CD14-positive monocyte (primary cell): ENCODE measurements around the gene IFNG-AS1. TPM values are rescaled to one million over a fixed set of nuclear protein-coding genes. Genes with fewer than 3 reads are reported as not detected.

Experiments
- DNase-seq, 3 donors: peaks; one replicate each; pipeline ENCODE4 v3.0.0-alpha.2; 2011 to 2022
- H2AFZ ChIP-seq: 2 replicates; pipeline ENCODE4 v1.6.0; 2012; ENCODE audit warnings: mild to moderate bottlenecking, low read depth, low read length, inconsistent platforms; ENCODE audit not compliant: insufficient read depth, poor library complexity, severe bottlenecking
- H3K27ac ChIP-seq, 2 donors: 1 replicate in 1 of 2; 2 replicates in 1 of 2; pipeline ENCODE4 v1.5.1; 2012 to 2013; ENCODE audit warnings: low read length in 2 of 2, control low read depth in 1 of 2, inconsistent platforms in 1 of 2, low read depth in 1 of 2, mild to moderate bottlenecking in 1 of 2
- H3K27me3 ChIP-seq, 2 donors: one replicate each; pipeline versions ENCODE4 v1.6.0 to v1.6.1; 2011 to 2013; ENCODE audit warnings: low read length in 2 of 2; ENCODE audit not compliant: control insufficient read depth in 2 of 2, insufficient read depth in 2 of 2
- H3K36me3 ChIP-seq, 2 donors: replicated peaks in 1 of 2; 1 replicate in 1 of 2; 2 replicates in 1 of 2; pipeline versions ENCODE4 v1.5.1 to v1.6.1; 2012 to 2013; ENCODE audit warnings: low read length in 2 of 2, control low read depth in 1 of 2, inconsistent platforms in 1 of 2, mild to moderate bottlenecking in 1 of 2; ENCODE audit not compliant: insufficient read depth in 2 of 2, control insufficient read depth in 1 of 2
- H3K4me1 ChIP-seq, 2 donors: 1 replicate in 1 of 2; 2 replicates in 1 of 2; pipeline versions ENCODE4 v1.5.1 to v1.6.1; 2012 to 2013; ENCODE audit warnings: low read length in 2 of 2, control low read depth in 1 of 2, inconsistent platforms in 1 of 2, mild to moderate bottlenecking in 1 of 2, moderate library complexity in 1 of 2; ENCODE audit not compliant: insufficient read depth in 2 of 2, control insufficient read depth in 1 of 2
- H3K4me2 ChIP-seq: replicated peaks from 2 replicates; pipeline ENCODE3; 2012; ENCODE audit warnings: low read length, moderate library complexity, mild to moderate bottlenecking; ENCODE audit not compliant: poor library complexity, severe bottlenecking; ENCODE audit errors: extremely low read depth
- H3K4me3 ChIP-seq, 3 experiments: fragments of 200-600 bp in 1 of 3; sonication (generic) in 1 of 3; replicated peaks in 1 of 3; 1 replicate in 2 of 3; 2 replicates in 1 of 3; pipeline ENCODE4 v1.5.1; 2011 to 2013; ENCODE audit warnings: low read length in 3 of 3, mild to moderate bottlenecking in 3 of 3, control low read depth in 2 of 3, low read depth in 2 of 3, inconsistent platforms in 1 of 3, moderate library complexity in 1 of 3
- H3K79me2 ChIP-seq: 2 replicates; pipeline ENCODE4 v1.6.0; 2012; ENCODE audit warnings: mild to moderate bottlenecking, control low read depth, inconsistent platforms, low read length, moderate library complexity; ENCODE audit not compliant: insufficient read depth
- H3K9ac ChIP-seq: 2 replicates; pipeline ENCODE4 v1.6.0; 2017; ENCODE audit warnings: low read length, mild to moderate bottlenecking; ENCODE audit not compliant: insufficient read depth, poor library complexity, severe bottlenecking
- H3K9me3 ChIP-seq, 2 donors: replicated peaks in 1 of 2; 1 replicate in 1 of 2; 2 replicates in 1 of 2; pipeline versions ENCODE4 v1.5.1 to v1.6.1; 2012 to 2013; ENCODE audit warnings: low read length in 2 of 2, control low read depth in 1 of 2; ENCODE audit not compliant: control insufficient read depth in 1 of 2, insufficient read depth in 1 of 2
- H4K20me1 ChIP-seq: 2 replicates; pipeline ENCODE4 v1.6.0; 2012; ENCODE audit warnings: mild to moderate bottlenecking, low read length, control low read depth, moderate library complexity; ENCODE audit not compliant: insufficient read depth
- H3K27ac Mint-ChIP-seq, 7 donors: one replicate each; pipeline ENCODE4 v1.8.0; 2020; ENCODE audit warnings: mild to moderate bottlenecking in 7 of 7, mixed read lengths in 7 of 7, moderate library complexity in 6 of 7, inconsistent platforms in 2 of 7
- H3K27me3 Mint-ChIP-seq, 3 donors: one replicate each; pipeline ENCODE4 v1.8.0; 2021 to 2022; ENCODE audit warnings: low read depth in 3 of 3, mild to moderate bottlenecking in 3 of 3, mixed read lengths in 3 of 3, moderate library complexity in 3 of 3, inconsistent platforms in 1 of 3
- H3K36me3 Mint-ChIP-seq, 2 donors: one replicate each; pipeline ENCODE4 v1.8.0; 2020; ENCODE audit warnings: mixed read lengths in 2 of 2, inconsistent platforms in 1 of 2, mild to moderate bottlenecking in 1 of 2
- H3K4me1 Mint-ChIP-seq: one replicate; pipeline ENCODE4 v1.8.0; 2020; ENCODE audit warnings: mild to moderate bottlenecking, mixed read lengths
- H3K4me3 Mint-ChIP-seq, 2 donors: one replicate each; pipeline ENCODE4 v1.8.0; 2020; ENCODE audit warnings: mild to moderate bottlenecking in 2 of 2, mixed read lengths in 2 of 2, moderate library complexity in 1 of 2
- H3K9me3 Mint-ChIP-seq, 7 donors: one replicate each; pipeline ENCODE4 v1.8.0; 2020 to 2022; ENCODE audit warnings: mixed read lengths in 7 of 7, mild to moderate bottlenecking in 6 of 7, moderate library complexity in 6 of 7, inconsistent platforms in 2 of 7
- WGBS: methylation state at CpG from one replicate; pipeline ENCODE4 v1.1.5; 2013; ENCODE audit warnings: missing lambda C conversion rate; ENCODE audit not compliant: insufficient coverage; 5-methylcytosine and 5-hydroxymethylcytosine counted together
- intact Hi-C, 2 donors: fragments of 100-400 bp; cut with micrococcal nuclease; formaldehyde crosslinking; loops; one replicate each; pipeline versions ENCODE4 v1.15.0 to v1.15.1; 2023
- polyA plus RNA-seq, 3 donors: library from polyadenylated mRNA; depleted of rRNA in 1 of 3; unstranded in 2 of 3; stranded (reverse) in 1 of 3; fragments of 300-500 nt in 2 of 3; fragments of >200 nt in 1 of 3; fragmentation: Illumina TruSeq in 2 of 3; gene quantifications; 1 replicate in 2 of 3; 2 replicates in 1 of 3; pipeline ENCODE4 v1.2.3, GENCODE V29; 2012 to 2021
- TF ChIP-seq, protein P1 (sequence below): fragments of 200-600 bp; IDR thresholded peaks from one replicate; pipeline ENCODE4 v1.8.0; 2022; ENCODE audit warnings: antibody characterized with exemption, mild to moderate bottlenecking

IFNG-AS1 gene
- polyA plus RNA-seq, 3 donors, result not detected

GRCh38 chr12:67943141-67943892 lies 45.9 kb upstream of the IFNG-AS1 start:
- no peak overlapping the region for H3K27ac Mint-ChIP-seq

GRCh38 chr12:67944093-67944492 lies 45.2 kb upstream of the IFNG-AS1 start:
- Mint-ChIP-seq H3K9me3 (no peaks in the 10 kb centered on the region), H3K27ac (no peak overlapping the region), H3K36me3 (no peaks in the 10 kb centered on the region), H3K27me3 (peaks cover 1 to 8% (median 2%) of the 10 kb centered on the region in 3 donors), H3K4me3 (no peak overlapping the region), H3K4me1 (no peaks in the 10 kb centered on the region)
- DNase-seq, result no peak
- Histone ChIP-seq H3K36me3 (no peaks in the 10 kb centered on the region), H3K79me2 (no peaks in the 10 kb centered on the region), H3K4me1 (no peaks in the 10 kb centered on the region), H3K9me3 (no peaks in the 10 kb centered on the region), H3K27ac (no peak overlapping the region), H4K20me1 (no peaks in the 10 kb centered on the region), H3K27me3 (no peaks in the 10 kb centered on the region), H3K4me2 (no peak overlapping the region), H2AFZ (no peak overlapping the region), H3K4me3 (no peak overlapping the region), H3K9ac (no peak overlapping the region)
- intact Hi-C loops, result loop anchor here (5.0 kb wide), 1 partner anchor 587 kb away; no protein-coding TSS in a partner anchor
- TF ChIP-seq, protein P1, sequence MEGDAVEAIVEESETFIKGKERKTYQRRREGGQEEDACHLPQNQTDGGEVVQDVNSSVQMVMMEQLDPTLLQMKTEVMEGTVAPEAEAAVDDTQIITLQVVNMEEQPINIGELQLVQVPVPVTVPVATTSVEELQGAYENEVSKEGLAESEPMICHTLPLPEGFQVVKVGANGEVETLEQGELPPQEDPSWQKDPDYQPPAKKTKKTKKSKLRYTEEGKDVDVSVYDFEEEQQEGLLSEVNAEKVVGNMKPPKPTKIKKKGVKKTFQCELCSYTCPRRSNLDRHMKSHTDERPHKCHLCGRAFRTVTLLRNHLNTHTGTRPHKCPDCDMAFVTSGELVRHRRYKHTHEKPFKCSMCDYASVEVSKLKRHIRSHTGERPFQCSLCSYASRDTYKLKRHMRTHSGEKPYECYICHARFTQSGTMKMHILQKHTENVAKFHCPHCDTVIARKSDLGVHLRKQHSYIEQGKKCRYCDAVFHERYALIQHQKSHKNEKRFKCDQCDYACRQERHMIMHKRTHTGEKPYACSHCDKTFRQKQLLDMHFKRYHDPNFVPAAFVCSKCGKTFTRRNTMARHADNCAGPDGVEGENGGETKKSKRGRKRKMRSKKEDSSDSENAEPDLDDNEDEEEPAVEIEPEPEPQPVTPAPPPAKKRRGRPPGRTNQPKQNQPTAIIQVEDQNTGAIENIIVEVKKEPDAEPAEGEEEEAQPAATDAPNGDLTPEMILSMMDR, result no peak
- 100% methylated on average over 1 of the region's 5 CpGs for WGBS

More at GRCh38 chr12:67943141-67943892, 45.9 kb upstream of the IFNG-AS1 start:
- no peaks in the 10 kb centered on the region for H3K36me3 ChIP-seq
- no peak overlapping the region for H2AFZ ChIP-seq
- H3K4me2 ChIP-seq, result no peak overlapping the region
- no peak overlapping the region for H3K9ac ChIP-seq
- Mint-ChIP-seq H3K36me3 (no peaks in the 10 kb centered on the region), H3K4me1 (no peaks in the 10 kb centered on the region), H3K4me3 (no peak overlapping the region), H3K27me3 (peaks cover 0 to 8% (median 2%) of the 10 kb centered on the region in 3 donors), H3K9me3 (no peaks in the 10 kb centered on the region)
- DNase-seq, result peak; percentile 12 to 29 (median 26)
- TF ChIP-seq, protein P1, result peak; percentile 73
- no peaks in the 10 kb centered on the region for H3K79me2 ChIP-seq
- no peaks in the 10 kb centered on the region for H3K4me1 ChIP-seq
- H3K4me3 ChIP-seq, result no peak overlapping the region
- H3K27ac ChIP-seq, result no peak overlapping the region
- intact Hi-C loops, result loop anchor here (5.0 kb wide), 1 partner anchor 586 kb away; no protein-coding TSS in a partner anchor
- no CpG with 5 or more reads among the region's 5 CpGs for WGBS
- H4K20me1 ChIP-seq, result no peaks in the 10 kb centered on the region
- no peaks in the 10 kb centered on the region for H3K27me3 ChIP-seq
- no peaks in the 10 kb centered on the region for H3K9me3 ChIP-seq
